Measurements from ENCODE around the gene USP49. TPM values are rescaled to one million over a fixed set of nuclear protein-coding genes. Genes with fewer than 3 reads are reported as not detected.
A peak's percentile ranks its signal among the peaks of the same experiment; 100 is the strongest.

The USP49 gene
- total and polyA plus RNA-seq, 2 of the 13 experiments (the other 11 are each of a cell fraction or from before 2014, with no cell fraction given): 2.9 to 4.3 TPM

DNA sequence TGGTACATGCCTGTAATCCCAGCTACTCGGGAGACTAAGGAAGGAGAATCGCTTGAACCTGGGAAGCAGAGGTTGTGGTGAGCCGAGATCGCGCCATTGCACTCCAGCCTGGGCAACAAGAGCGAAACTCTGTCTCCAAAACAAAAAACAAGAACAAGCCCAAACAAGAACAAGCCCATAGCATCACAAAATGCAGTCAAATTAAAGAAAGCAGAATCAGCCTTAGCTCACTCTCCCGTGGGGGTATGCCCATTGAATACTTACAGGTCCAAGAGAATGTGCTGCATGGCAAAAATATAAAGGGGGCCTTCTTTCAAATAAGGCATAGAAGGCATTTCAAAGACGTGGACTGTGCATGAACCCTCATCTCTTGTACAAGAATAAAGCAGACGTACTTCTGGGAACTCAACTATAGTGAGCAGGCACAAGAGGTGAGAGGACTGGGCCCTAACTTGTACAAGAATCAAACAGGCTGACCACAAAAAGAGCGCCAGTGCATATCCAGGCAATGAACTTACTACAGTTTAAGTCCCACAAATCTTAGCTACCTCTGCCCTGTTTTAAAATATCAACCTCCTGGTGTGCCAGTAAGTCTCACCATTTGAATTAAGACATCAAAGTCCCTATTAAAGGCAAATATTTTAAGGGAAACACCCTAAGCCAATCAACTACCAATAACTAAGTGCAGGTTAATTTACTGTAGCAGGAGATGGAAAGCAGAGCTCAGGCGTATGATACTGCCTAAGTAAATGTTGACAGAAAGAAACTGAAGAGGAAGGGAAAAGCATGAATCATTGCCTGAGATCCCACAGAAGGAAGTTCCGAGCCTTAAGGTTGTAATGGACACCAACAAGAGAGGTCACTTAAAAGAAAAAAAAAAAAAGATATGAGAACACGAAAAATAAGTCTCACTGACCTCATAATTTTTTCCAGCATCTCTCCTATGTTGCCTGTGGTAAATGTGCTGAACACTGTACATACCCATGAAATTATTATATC lies 70.3 kb downstream of the USP49 start:
- intact Hi-C loops (cut with micrococcal nuclease; ENCODE audit: unreplicated experiment) (no loop called here), in situ Hi-C loops (cut with HindIII; ENCODE audit: extremely low pct_ligation_motif_present, low pct_unique_long_range_greater_than_20kb) (no loop called here)
- Histone ChIP-seq H4K20me1 (ENCODE audit: insufficient read depth, low read length) (no peaks in the 10 kb centered on the region), H3K79me2 (ENCODE audit: insufficient read depth, low read length) (no peaks in the 10 kb centered on the region), H3K27me3 (ENCODE audit: control insufficient read depth in 1 of 2, insufficient read depth in 2 of 2, low read length in 2 of 2) (no peaks in the 10 kb centered on the region; a peak in 1 of 5 replicates), H3K9ac (ENCODE audit: insufficient read depth, low read depth, low read length) (no peak overlapping the region), H3K27ac (ENCODE audit: extremely low read length, insufficient read depth, low read length) (no peak overlapping the region), H3K36me3 (replicated peaks in 1 of 2; ENCODE audit: control insufficient read depth in 1 of 2, insufficient read depth in 2 of 2, low read length in 2 of 2) (no peaks in the 10 kb centered on the region), H3K4me1 (ENCODE audit: insufficient read depth, low read length) (no peaks in the 10 kb centered on the region), H3K4me3 (replicated peaks in 1 of 3; ENCODE audit: insufficient read depth in 1 of 3, low read depth in 2 of 3, low read length in 3 of 3) (no peak overlapping the region), H2AFZ (ENCODE audit: low read length) (no peak overlapping the region), H3K4me2 (ENCODE audit: low read depth, low read length) (no peak overlapping the region), H3K9me3 (ENCODE audit: low read length) (no peaks in the 10 kb centered on the region)
- WGBS (ENCODE audit: low lambda C conversion rate): 94% methylated on average over 13 of the region's 13 CpGs
- no peak for TF ChIP-seq CCDC6 (CRISPR knock-in tag; IDR thresholded peaks at IDR 0.05)
- no peak for TF ChIP-seq AHR (CRISPR knock-in tag; IDR thresholded peaks at IDR 0.05)
- TF ChIP-seq POGZ (CRISPR knock-in tag; IDR thresholded peaks at IDR 0.05): no peak
- no peak for TF ChIP-seq TSC22D2 (CRISPR knock-in tag; IDR thresholded peaks at IDR 0.05; ENCODE audit: borderline replicate concordance)
- TF ChIP-seq, protein P1, sequence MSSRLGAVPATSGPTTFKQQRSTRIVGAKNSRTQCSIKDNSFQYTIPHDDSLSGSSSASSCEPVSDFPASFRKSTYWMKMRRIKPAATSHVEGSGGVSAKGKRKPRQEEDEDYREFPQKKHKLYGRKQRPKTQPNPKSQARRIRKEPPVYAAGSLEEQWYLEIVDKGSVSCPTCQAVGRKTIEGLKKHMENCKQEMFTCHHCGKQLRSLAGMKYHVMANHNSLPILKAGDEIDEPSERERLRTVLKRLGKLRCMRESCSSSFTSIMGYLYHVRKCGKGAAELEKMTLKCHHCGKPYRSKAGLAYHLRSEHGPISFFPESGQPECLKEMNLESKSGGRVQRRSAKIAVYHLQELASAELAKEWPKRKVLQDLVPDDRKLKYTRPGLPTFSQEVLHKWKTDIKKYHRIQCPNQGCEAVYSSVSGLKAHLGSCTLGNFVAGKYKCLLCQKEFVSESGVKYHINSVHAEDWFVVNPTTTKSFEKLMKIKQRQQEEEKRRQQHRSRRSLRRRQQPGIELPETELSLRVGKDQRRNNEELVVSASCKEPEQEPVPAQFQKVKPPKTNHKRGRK (CRISPR knock-in tag; IDR thresholded peaks at IDR 0.05): no peak
- TF ChIP-seq ZFP1 (CRISPR knock-in tag; IDR thresholded peaks at IDR 0.05): no peak
- TF ChIP-seq, protein P2, sequence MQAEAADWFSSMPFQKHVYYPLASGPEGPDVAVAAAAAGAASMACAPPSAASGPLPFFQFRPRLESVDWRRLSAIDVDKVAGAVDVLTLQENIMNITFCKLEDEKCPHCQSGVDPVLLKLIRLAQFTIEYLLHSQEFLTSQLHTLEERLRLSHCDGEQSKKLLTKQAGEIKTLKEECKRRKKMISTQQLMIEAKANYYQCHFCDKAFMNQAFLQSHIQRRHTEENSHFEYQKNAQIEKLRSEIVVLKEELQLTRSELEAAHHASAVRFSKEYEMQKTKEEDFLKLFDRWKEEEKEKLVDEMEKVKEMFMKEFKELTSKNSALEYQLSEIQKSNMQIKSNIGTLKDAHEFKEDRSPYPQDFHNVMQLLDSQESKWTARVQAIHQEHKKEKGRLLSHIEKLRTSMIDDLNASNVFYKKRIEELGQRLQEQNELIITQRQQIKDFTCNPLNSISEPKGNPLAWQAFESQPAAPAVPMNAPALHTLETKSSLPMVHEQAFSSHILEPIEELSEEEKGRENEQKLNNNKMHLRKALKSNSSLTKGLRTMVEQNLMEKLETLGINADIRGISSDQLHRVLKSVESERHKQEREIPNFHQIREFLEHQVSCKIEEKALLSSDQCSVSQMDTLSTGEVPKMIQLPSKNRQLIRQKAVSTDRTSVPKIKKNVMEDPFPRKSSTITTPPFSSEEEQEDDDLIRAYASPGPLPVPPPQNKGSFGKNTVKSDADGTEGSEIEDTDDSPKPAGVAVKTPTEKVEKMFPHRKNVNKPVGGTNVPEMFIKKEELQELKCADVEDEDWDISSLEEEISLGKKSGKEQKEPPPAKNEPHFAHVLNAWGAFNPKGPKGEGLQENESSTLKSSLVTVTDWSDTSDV (CRISPR knock-in tag; IDR thresholded peaks at IDR 0.05): no peak
- TF ChIP-seq, protein P3, sequence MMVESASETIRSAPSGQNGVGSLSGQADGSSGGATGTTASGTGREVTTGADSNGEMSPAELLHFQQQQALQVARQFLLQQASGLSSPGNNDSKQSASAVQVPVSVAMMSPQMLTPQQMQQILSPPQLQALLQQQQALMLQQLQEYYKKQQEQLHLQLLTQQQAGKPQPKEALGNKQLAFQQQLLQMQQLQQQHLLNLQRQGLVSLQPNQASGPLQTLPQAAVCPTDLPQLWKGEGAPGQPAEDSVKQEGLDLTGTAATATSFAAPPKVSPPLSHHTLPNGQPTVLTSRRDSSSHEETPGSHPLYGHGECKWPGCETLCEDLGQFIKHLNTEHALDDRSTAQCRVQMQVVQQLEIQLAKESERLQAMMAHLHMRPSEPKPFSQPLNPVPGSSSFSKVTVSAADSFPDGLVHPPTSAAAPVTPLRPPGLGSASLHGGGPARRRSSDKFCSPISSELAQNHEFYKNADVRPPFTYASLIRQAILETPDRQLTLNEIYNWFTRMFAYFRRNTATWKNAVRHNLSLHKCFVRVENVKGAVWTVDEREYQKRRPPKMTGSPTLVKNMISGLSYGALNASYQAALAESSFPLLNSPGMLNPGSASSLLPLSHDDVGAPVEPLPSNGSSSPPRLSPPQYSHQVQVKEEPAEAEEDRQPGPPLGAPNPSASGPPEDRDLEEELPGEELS (CRISPR knock-in tag; IDR thresholded peaks at IDR 0.05): no peak
- no peak for TF ChIP-seq MBD4 (IDR thresholded peaks at IDR 0.05; ENCODE audit: borderline replicate concordance, low read length)
- TF ChIP-seq PHF8 (CRISPR knock-in tag; IDR thresholded peaks at IDR 0.05): no peak
- no peak for TF ChIP-seq SSRP1 (CRISPR knock-in tag; IDR thresholded peaks at IDR 0.05)
- ChIA-PET POLR2A (no interaction called here), CTCF (ENCODE audit: low intra/inter-chr PET ratio, low total read pairs) (no interaction called here)
- FAIRE-seq: peak; percentile 57
- no TSS peak for BruUV-seq (replicated peaks)
- no peak for DNase-seq (ENCODE audit: low spot score)
- no peak for ATAC-seq
